Psoas muscle (tissue), 8 donors: ENCODE measurements around the gene NMU. TPM values are rescaled to one million over a fixed set of nuclear protein-coding genes. Genes with fewer than 3 reads are reported as not detected.

Experiments used
- ATAC-seq, 4 donors: fragments of 200-7000 bp; cut with Tn5 transposase; one replicate each; pipeline ENCODE4 v1.9.1; 2020; ENCODE audit warnings: moderate library complexity in 3 of 4, mild to moderate bottlenecking in 2 of 4
- DNase-seq, 2 donors: peaks; one replicate each; pipeline ENCODE4 v3.0.0-alpha.2; 2020
- H3K27ac ChIP-seq: fragments of 200-600 bp; one replicate; pipeline ENCODE4 v1.8.0; 2022
- H3K27me3 ChIP-seq, 3 donors: fragments of 200-600 bp in 1 of 3; one replicate each; pipeline versions ENCODE4 v1.6.1 to v1.8.0; 2013 to 2022; ENCODE audit warnings: low read length in 2 of 3, mild to moderate bottlenecking in 2 of 3, moderate library complexity in 1 of 3; ENCODE audit not compliant: insufficient read depth in 3 of 3
- H3K36me3 ChIP-seq, 2 donors: fragments of 200-600 bp in 1 of 2; one replicate each; pipeline versions ENCODE4 v1.6.1 to v1.8.0; 2013 to 2022; ENCODE audit warnings: low read depth in 1 of 2, mild to moderate bottlenecking in 1 of 2, moderate library complexity in 1 of 2; ENCODE audit not compliant: insufficient read depth in 1 of 2
- H3K4me1 ChIP-seq: fragments of 200-600 bp; one replicate; pipeline ENCODE4 v1.8.0; 2022
- H3K4me3 ChIP-seq: fragments of 200-600 bp; one replicate; pipeline ENCODE4 v1.8.0; 2022; ENCODE audit warnings: mild to moderate bottlenecking
- H3K9me3 ChIP-seq: fragments of 200-600 bp; one replicate; pipeline ENCODE4 v1.8.0; 2022
- WGBS, 3 donors: extraction: QIAGEN DNeasy Blood & Tissue Kit; methylation state at CpG; one replicate each; pipeline versions ENCODE4 v1.1.6 to v1.1.7; 2013; 5-methylcytosine and 5-hydroxymethylcytosine counted together
- intact Hi-C, 2 donors: fragments of 100-400 bp; cut with DNase I; formaldehyde crosslinking; loops; one replicate each; pipeline versions ENCODE4 v1.11.0 to v1.14.2; 2022
- polyA plus RNA-seq, 3 donors: library from polyadenylated mRNA; stranded (reverse); fragments of 200-250 nt; gene quantifications; one replicate each; pipeline ENCODE4 v1.2.3, GENCODE V29; 2013
- total RNA-seq, 4 donors: library from RNA; stranded (reverse); fragmentation: NEBNext Ultra II Directional in 2 of 4; extraction: Animal tissue kit (Norgen Biotek cat#: 25700) in 2 of 4; gene quantifications; one replicate each; pipeline versions ENCODE4 v1.2.1 to v1.2.4, GENCODE V29; 2021 to 2023
- TF ChIP-seq, protein P1 (sequence below): fragments of 200-600 bp; IDR thresholded peaks from one replicate; pipeline ENCODE4 v1.8.0; 2022; ENCODE audit warnings: antibody characterized with exemption
- donor health status: healthy with polysubstance abuse.
- donor health status: DM: no; HTN: no; CAD: no; lungs with moderate emphysema.
- donor health status: Bipolar disorder and iron deficiency.
- donor health status: healthy.
- donor health status: DM: yes; HTN: yes; CAD: no.
- donor health status: DM: no; HTN: no; CAD: no.
- donor health status: DM: no; HTN: no; CAD: no.
- donor health status: DM: yes; HTN: yes; CAD: no.

NMU gene
- total and polyA plus RNA-seq, 7 donors: not detected

DNA sequence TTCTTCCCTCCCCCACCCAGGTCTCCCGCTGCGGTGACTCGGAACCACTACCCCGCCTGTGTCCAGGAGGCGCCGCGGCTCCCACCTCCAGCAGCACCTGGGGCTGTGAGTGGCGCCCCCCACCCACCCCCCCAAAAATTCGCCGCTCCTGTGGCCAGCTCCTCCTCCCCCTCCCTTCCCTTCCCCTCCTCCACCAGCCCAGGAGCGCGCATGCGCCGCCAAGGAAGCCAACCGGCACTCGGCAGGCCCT is 89.7 kb downstream of the NMU start:
- intact Hi-C loops: loop anchor here (2.0 to 10.0 kb wide), 5 partner anchors 109 to 306 kb away; partner anchors contain the start of genes EXOC1 (in 1 of the 2), SRD5A3 (in 1 of the 2) and TMEM165 (in 1 of the 2)
- no peak for DNase-seq

DNA sequence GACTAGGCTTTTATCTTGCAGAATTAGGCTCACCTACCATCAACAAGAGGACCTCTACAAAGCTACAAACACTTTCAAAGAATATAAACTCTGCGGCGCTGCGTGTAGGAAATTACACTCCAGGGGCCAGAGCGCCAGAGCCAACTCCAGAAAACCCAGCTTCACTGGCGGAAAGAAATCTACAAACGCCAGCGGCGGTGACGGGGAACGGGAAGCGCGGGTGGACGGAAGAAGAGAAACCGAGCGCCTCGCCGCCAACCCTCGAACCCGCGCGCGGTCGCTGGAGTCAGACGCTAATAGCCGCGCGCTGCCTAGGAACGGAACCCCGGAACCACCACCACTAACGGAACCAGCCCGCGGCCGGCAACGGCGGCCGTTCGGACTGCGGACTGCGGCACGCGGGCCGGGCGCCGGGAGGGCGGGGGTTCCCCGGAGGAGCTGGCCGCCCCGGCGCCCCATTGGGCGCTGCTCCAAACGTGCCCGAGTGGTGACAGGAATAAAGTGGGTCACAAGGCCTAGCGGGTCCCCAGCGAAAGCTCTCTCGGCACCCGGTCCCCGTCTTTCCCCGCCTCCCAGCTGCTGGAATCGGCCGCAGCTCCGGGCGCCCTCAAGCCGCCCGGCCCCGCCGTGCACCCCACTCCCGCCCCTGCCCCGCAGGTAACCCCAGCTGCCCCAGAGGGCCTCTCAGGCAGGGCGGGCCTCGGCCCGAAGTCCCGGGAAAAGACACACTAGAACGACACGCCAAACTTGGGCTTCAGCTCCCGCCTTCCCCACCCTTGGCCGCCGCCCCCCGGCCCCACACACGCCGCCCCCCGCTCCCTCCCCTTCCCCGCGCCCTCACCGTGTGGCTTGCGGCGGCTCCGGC is 90.2 kb downstream of the NMU start:
- H3K9me3 ChIP-seq: no peaks in the 10 kb centered on the region
- TF ChIP-seq, protein P1, sequence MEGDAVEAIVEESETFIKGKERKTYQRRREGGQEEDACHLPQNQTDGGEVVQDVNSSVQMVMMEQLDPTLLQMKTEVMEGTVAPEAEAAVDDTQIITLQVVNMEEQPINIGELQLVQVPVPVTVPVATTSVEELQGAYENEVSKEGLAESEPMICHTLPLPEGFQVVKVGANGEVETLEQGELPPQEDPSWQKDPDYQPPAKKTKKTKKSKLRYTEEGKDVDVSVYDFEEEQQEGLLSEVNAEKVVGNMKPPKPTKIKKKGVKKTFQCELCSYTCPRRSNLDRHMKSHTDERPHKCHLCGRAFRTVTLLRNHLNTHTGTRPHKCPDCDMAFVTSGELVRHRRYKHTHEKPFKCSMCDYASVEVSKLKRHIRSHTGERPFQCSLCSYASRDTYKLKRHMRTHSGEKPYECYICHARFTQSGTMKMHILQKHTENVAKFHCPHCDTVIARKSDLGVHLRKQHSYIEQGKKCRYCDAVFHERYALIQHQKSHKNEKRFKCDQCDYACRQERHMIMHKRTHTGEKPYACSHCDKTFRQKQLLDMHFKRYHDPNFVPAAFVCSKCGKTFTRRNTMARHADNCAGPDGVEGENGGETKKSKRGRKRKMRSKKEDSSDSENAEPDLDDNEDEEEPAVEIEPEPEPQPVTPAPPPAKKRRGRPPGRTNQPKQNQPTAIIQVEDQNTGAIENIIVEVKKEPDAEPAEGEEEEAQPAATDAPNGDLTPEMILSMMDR: no peak
- DNase-seq (peak; percentile 84 to 92), ATAC-seq (peak; percentile 65 to 77 (median 72))
- H3K27me3 ChIP-seq: no peaks in the 10 kb centered on the region
- peak overlapping the region; percentile 96 for H3K27ac ChIP-seq
- peak overlapping the region; percentile 97 for H3K4me3 ChIP-seq
- intact Hi-C loops: loop anchor here (2.0 to 10.0 kb wide), 5 partner anchors 109 to 306 kb away; partner anchors contain the start of genes EXOC1 (in 1 of the 2), SRD5A3 (in 1 of the 2) and TMEM165 (in 1 of the 2)
- H3K4me1 ChIP-seq: peaks cover 18% of the 10 kb centered on the region
- 0% methylated on average over 52 to 87 of the region's 87 CpGs for WGBS, 3 donors
- no peaks in the 10 kb centered on the region for H3K36me3 ChIP-seq

More for the DNA sequence above, 89.7 kb downstream of the NMU start:
- H3K4me3 ChIP-seq: peak overlapping the region; percentile 97
- TF ChIP-seq, protein P1: no peak
- WGBS, 3 donors: 0% methylated on average over 4 to 16 of the region's 16 CpGs
- H3K27me3 ChIP-seq: no peaks in the 10 kb centered on the region
- ATAC-seq: peak; percentile 88 to 91 (median 90)
- no peaks in the 10 kb centered on the region for H3K36me3 ChIP-seq
- H3K27ac ChIP-seq: peak overlapping the region; percentile 96
- peaks cover 18% of the 10 kb centered on the region for H3K4me1 ChIP-seq
- H3K9me3 ChIP-seq: no peaks in the 10 kb centered on the region

Other genes with a start within 250 kb of the NMU start
- 10 to 100 TPM; 16.0 to 42.4 (median 27.5) TPM for gene TMEM165, start 240.3 kb downstream of the NMU start, total RNA-seq
- gene TMEM165, start 240.3 kb downstream of the NMU start, polyA plus RNA-seq: 10 to 100 TPM; 16.5 to 61.0 (median 39.3) TPM
- gene CLOCK, start 89.4 kb downstream of the NMU start, total RNA-seq: 10 to 100 TPM; 21.8 to 54.1 (median 31.5) TPM
- gene CLOCK, start 89.4 kb downstream of the NMU start, polyA plus RNA-seq: 10 to 100 TPM in 1 of 3 donors, 1 to 10 TPM in 2; 5.9 to 23.5 (median 7.2) TPM
- not detected for gene PDCL2, start 44.1 kb downstream of the NMU start, total RNA-seq
- gene PDCL2, start 44.1 kb downstream of the NMU start, polyA plus RNA-seq: not detected
- not detected for gene EXOC1L, start 183.5 kb upstream of the NMU start, total RNA-seq
- not detected for gene EXOC1L, start 183.5 kb upstream of the NMU start, polyA plus RNA-seq
- gene EXOC1, start 217.3 kb upstream of the NMU start, total RNA-seq: 10 to 100 TPM; 14.2 to 22.1 (median 18.4) TPM
- 10 to 100 TPM; 11.0 to 23.8 (median 14.3) TPM for gene EXOC1, start 217.3 kb upstream of the NMU start, polyA plus RNA-seq